GM19023 (cell line): ENCODE measurements around the gene TIAL1.
"Not testable (repeated sequence)": the region's sequence is repeated elsewhere in the genome, so short reads cannot be mapped to it uniquely, and the experiment has no call there.

Source experiments
- ATAC-seq: cut with Tn5 transposase; IDR thresholded peaks from one replicate; pipeline ENCODE4 v1.9.1; 2021; ENCODE audit warnings: mild to moderate bottlenecking, moderate library complexity; ENCODE audit not compliant: unreplicated experiment

TIAL1 gene

GRCh38 chr10:119550827-119551226 lies 45.9 kb downstream of the TIAL1 start:
- no peak for ATAC-seq

GRCh38 chr10:119549247-119549999 lies 47.3 kb downstream of the TIAL1 start:
- no peak for ATAC-seq

DNA sequence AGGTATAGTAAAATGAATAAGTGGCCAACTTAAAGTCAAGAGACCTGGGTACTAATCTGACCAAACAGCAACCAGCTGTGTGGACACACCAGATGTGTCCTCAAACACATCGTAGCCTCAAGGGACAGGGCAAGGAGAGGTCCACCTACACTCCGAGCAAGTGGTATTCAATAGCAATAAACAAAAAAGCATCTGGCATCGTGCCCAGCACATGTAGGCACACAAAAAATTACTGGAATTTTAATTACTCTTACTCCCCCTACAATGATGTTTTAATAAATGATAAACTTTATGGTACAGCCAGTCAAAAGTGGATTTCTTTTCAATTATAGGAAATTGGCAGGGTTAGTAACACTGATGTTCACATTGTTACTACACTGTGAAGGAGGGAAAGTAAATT lies 50.8 kb downstream of the TIAL1 start:
- ATAC-seq = no peak

- ATAC-seq = no peak
These were observed 51.5 kb downstream of the TIAL1 start for GRCh38 chr10:119545310-119545709.

DNA sequence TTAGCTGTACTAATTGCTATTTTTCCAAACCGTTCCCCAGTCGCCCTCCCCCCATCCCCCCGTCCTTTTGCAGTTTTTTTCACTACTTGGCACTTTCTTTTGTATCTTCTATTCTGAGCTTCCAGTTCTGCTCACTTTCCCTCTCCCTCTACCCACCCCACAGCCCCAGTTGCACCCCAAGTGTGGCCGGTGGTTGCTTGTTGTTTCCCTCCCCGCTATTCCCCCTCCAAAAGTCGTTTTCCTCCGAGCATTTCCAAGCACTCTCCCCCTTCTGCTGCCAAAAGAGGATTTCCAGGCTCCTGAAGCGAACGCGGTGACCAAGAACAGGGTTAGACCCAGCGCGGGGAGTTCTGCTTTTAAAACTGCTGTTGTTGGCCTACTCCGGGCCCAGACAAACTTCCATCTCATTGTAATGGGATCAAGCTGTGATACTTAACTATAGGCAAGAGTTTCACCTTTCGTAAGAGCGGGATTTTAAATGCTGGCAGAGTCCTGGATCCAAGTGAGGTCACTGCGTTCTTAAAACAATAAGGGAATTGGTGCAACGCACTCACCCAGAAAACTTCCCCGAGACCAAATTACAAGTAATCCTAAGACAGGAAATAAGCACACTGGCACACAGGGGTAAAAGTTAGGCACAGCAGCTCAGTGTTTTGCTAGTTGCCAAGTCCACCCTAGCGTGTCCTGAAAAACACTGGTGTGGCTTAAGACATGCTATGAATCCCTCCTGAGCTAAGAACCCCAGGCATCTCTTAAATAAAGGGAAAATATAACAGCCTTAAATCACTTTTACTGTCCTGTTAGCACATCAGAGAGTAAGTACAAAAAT lies 52.7 kb downstream of the TIAL1 start:
- no peak for ATAC-seq

GRCh38 chr10:119542988-119543813 lies 53.6 kb downstream of the TIAL1 start:
- ATAC-seq = peak; percentile 44

DNA sequence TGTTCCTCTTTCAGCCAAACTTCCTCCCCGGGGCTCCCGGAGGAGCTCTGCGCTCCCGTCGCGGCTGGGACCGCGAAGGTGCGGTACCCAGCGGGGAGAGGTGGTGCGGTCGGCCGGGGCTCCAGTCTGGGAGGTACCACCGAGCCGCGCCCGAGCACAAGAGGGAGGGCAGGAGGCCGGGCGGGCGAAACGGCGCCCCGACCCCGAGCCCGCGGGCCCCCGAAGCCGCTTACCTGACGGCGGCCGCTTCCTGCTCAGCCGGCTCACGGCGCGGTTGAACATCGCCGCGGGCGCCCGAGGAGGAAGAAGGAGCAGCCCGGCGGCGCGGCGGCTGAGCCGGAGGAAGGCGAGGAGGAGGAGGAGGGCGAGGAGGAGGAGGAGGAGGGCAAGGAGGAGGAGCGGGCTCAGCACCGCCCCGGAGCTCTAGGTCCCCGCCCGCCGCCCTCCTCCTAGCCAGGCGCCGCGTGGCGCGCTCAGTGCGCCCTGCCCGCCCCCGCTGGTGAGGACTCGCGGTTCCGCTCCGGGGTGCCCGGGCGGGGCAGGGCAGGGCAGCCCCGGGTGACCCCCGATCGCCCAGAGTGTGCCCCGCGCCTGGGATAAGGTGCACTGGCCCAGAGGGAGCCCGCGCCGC lies 54.3 kb downstream of the TIAL1 start, which contains the start of gene RGS10:
Gene RGS10 (minus strand): TSS at position 363 of the 631 bp plus-strand sequence. CDS start 81 bp downstream, at position 282.
- peak; percentile 78 for ATAC-seq

DNA sequence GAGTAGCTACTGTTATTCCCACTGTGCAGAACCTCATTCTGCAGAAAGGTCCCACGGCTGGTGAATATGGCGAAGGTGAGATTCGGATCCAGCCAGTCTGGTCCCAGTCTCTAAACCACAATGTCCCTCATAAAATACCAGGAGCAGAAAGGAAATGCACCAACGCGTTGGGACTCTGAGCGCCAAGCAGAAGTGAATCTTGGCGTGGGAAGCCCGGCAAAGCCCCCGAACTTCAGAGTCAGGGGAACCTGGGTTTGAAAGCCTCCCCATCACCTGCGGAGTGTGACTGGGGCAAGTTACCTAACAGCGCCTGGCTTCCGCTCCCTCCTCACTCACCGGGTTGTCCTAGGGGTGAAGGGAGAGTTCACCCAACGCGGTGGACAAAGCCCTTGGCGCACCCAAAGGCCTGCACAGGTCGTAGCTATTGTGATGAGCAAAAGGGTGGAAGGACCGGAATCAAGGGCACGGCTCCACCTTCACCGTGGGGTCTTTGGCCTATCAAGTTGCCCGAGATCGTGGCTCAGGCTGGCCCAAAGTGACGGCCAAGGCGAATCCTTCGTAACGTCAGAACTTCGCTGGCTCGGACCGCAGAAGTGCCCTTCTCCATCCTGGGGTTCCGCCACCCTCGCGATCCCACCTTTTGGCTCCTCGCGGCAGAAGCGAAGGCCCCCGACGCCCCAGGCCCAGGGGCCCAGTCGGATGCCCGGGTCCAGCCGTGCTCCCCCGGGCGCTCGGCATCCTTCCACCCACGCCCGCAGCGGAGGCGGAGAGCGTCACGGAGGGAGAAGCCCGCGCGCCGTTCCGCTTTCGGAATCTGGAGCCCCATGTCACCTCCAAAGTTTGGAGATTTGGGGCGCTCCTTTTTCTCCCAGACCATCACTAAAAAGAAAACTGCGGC lies 55.1 kb downstream of the TIAL1 start:
- no peak for ATAC-seq

DNA sequence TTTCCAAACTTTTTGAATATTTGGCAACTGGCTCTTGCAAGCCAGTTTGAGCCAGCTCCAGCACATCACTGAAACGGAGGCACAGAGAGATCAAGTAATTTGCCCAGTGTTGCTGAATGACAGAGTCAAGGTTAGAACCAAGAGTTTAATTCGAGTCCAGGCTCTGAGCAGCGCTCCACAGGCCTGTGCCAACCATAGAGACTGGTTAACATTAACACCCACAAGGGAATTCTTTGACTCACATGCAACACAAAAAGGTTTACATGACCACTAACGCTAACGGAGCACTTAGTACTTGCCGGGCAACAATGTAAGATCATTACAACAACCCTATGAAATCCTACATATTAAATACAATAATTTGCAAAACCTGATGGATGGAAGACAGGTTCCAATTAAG lies 55.7 kb downstream of the TIAL1 start:
- no peak for ATAC-seq

DNA sequence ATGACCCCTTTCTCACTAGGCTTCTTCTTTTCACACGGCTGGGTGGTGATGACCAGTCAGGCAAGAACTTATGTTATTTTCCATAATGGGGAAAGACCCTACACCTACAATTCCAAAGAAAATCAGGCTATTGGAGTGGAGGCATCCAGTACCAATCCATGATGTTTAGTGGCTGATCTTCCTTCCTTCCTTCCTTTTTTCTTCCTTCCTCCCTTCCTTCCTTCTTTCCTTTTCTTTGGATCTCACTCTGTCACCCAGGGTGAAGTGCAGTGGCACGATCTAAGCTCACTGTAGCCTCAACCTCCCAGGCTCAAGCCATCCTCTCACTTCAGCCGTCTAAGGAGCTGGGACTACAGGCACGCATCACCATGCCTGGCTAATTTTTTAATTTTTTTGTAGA lies 56.7 kb downstream of the TIAL1 start:
- no peak for ATAC-seq

GRCh38 chr10:119539359-119539825 lies 57.4 kb downstream of the TIAL1 start:
- ATAC-seq = no peak

DNA sequence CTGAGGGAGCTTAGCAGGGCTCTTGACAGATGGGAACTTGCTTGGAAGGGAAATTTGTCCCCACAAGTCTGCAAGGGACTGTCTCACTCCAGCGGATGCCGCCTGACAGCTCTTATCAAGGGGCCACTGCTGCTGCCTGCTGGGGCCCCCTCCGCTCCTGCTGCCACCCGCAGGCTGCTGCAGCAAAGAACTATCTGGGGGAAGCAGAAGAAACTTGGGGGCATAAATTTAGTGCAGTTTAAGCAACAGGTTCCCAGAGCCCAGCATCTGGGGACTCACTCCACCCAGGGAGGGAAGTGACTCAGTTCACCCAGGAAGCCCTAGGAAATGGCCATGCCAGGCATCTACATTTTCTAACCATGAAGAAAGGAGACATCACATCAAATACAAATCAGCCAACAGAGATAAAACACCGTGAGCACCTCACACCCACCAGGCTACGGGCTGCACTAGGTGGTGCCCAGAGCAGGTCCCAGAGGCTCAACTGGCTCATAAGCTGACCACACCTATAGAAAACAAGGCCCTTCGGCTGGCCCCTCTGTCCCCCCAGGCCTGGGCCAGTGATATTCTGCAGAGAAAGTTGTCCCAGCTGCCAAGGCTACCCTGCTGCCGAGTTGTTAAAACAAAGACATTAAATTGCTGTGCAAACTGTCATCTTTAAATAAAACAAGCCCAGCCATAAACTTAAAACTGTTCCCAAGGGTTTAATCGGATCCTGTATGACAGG lies 58.0 kb downstream of the TIAL1 start:
- no peak for ATAC-seq

DNA sequence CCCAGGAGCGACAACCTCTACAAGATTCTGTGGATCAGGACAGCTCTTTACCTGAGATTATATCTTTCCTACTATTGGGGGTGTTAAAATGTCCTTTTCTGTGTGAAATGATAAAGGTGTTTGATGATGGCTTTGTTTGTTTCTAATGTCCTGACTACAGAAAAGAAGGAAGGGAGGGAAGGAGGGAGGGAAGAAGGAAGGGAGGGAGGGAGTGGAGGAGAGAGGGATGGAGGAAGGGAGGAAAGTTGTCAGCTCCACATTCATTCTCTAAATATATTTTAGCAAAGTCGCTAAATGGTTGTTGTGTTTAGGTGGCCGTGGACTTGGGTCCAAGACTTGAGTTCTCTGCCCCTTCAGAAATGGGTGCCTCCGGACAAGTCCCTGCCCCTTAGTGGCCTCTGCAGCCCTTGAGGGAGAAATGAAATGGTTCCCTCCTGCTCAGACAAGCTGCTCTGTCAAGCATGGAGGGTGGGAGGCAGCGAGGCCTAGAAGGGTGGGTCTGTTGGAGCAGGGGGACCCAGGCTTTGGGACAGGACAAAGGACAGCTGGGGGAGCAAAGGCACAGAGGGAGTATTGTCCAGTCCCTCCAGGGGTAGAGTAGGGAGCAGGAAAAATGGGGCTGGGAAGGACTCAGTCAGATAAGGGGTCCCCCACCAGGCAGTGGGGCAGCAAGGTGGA lies 58.7 kb downstream of the TIAL1 start:
- ATAC-seq = no peak

GRCh38 chr10:119536508-119537025 lies 60.2 kb downstream of the TIAL1 start:
- no peak for ATAC-seq

- ATAC-seq = no peak
These were observed 60.8 kb downstream of the TIAL1 start for GRCh38 chr10:119535837-119536507.

- ATAC-seq = no peak
These were observed 61.5 kb downstream of the TIAL1 start for GRCh38 chr10:119535305-119535704.

DNA sequence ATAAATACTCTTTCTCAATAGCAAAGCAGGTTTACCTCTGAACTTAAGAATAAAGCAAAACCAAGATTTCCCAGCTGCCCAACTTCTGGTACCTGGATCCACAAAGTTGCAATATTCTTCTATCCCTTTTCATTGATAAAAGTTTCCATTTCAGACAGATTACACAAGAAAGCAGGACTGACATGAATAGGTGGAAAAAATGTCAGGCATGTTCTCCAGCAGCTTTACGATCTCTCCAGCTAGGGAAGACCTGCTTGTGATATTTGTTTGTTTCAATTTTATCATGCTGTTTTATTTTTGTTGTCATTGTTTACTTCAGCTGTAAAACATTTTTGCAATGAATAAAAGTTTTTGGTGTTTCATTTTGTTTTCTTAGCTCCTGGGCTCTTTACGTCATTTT lies 63.3 kb downstream of the TIAL1 start:
- no peak for ATAC-seq

GRCh38 chr10:119532791-119533190 lies 64.0 kb downstream of the TIAL1 start:
- ATAC-seq = not testable (repeated sequence)
